Measurements from ENCODE around the gene CSTPP1. TPM values are rescaled to one million over a fixed set of nuclear protein-coding genes. Genes with fewer than 3 reads are reported as not detected.
"Not testable (repeated sequence)": the region's sequence is repeated elsewhere in the genome, so short reads cannot be mapped to it uniquely, and the experiment has no call there.

The CSTPP1 gene
- polyA plus RNA-seq, 4 donors, result 15.1 to 32.9 (median 20.5) TPM

DNA sequence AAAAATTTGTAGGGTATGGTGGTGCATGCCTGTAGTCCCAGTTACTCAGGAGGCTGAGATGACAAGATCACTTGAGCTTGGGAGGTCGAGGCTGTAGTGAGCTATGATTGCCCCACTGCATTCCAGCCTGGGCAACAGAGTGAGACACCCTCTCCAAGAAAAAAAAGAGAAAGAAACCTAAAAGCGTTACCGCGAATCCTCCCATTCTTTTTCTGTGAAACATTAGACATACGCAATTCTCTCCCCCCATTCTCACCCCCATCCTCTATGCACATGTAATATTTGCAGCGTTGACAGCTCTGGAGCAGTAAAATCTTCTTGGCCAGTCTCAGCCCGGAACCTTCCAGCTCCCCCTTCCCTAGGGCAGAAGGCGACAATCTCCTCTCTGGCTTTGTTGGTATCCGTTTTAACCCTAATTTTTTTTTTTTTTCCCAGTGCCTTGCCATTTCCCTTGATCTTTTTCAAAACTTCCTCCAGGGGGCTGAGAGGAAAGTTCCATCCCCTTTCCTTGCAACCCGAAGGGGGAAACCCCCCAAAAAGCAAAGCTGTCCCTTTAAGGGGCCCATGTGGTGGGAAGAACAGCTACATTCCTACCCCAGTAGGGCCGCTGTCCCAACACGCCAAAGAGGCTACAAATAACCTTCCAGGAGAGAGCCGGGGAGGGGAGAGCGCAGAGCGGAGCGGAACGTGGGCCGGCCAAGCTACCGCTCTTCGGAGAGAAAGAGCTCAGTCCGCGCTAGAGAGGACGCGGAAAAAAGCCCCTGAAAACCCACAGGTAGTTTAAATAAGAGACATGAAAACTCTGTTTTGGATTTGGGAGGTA, 20.1 kb upstream of the CSTPP1 start:
- H3K36me3 ChIP-seq (ENCODE audit: control insufficient read depth in 3 of 3, insufficient read depth in 2 of 3, low read depth in 1 of 3, low read length in 3 of 3), result no peaks in the 10 kb centered on the region
- H3K4me1 ChIP-seq (ENCODE audit: control insufficient read depth in 3 of 3, insufficient read depth in 2 of 3, low read depth in 1 of 3, low read length in 2 of 3), result peaks cover 0 to 24% (median 3%) of the 10 kb centered on the region in 3 donors
- FAIRE-seq (no peak), DNase-seq (peak; percentile 42 to 58)
- peak overlapping the region in 2 of 3 donors; percentile 34 to 60 for H3K27ac ChIP-seq (ENCODE audit: low read depth in 1 of 3, low read length in 2 of 3)
- WGBS, 3 donors, result 6 to 8% (median 7%) methylated on average over 24 of the region's 24 CpGs
- H3K9me3 ChIP-seq (ENCODE audit: control insufficient read depth in 2 of 2, insufficient read depth in 1 of 2, low read depth in 1 of 2, low read length in 1 of 2), result no peaks in the 10 kb centered on the region
- peaks cover 0 to 25% (median 5%) of the 10 kb centered on the region in 3 donors for H3K27me3 ChIP-seq (ENCODE audit: control insufficient read depth in 3 of 3, insufficient read depth in 3 of 3, low read length in 3 of 3)
- peak overlapping the region in 2 of 3 donors; percentile 44 to 69 for H3K4me3 ChIP-seq (ENCODE audit: low read depth in 1 of 3, low read length in 3 of 3)

DNA sequence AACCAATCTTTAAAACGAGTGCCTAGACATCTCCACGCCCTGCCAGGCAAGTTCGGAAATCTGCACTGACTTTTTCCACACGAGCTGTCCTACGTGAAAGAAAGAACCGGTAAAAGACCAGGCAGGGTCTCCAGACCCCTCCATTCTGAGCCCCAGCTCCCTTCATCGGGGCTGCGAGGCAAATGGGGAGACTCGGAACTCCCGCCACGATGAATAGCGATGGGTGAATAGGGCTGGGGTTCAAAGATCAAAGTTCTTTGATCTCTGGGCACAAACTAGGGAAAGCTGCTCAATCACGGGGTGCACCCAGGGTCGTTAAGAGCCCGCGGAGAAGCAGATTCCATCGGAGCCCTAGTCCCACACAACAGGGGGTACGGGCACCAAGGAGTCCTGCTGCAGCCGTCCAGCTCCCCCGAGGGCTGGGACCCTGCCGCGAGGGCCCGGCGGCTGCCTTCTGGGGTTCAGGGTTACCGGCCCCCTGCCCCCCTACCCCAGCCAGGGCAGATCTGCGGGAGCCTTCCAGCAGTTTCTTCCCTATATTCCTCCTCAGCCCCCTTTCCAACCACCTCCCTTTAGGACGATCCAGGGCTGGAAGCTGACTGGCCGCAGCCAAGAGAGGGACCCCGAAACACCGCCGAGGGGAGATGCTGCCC, 19.3 kb upstream of the CSTPP1 start:
- Histone ChIP-seq H3K4me3 (ENCODE audit: low read depth in 1 of 3, low read length in 3 of 3) (peak overlapping the region; percentile 39 to 69 (median 44)), H3K4me1 (ENCODE audit: control insufficient read depth in 3 of 3, insufficient read depth in 2 of 3, low read depth in 1 of 3, low read length in 2 of 3) (peaks cover 0 to 24% (median 3%) of the 10 kb centered on the region in 3 donors), H3K9me3 (ENCODE audit: control insufficient read depth in 2 of 2, insufficient read depth in 1 of 2, low read depth in 1 of 2, low read length in 1 of 2) (no peaks in the 10 kb centered on the region), H3K27me3 (ENCODE audit: control insufficient read depth in 3 of 3, insufficient read depth in 3 of 3, low read length in 3 of 3) (peaks cover 0 to 25% (median 5%) of the 10 kb centered on the region in 3 donors), H3K36me3 (ENCODE audit: control insufficient read depth in 3 of 3, insufficient read depth in 2 of 3, low read depth in 1 of 3, low read length in 3 of 3) (no peaks in the 10 kb centered on the region), H3K27ac (ENCODE audit: low read depth in 1 of 3, low read length in 2 of 3) (peak overlapping the region; percentile 2 to 60 (median 34))
- FAIRE-seq (no peak), DNase-seq (peak; percentile 70 to 81)
- 0 to 1% (median 0%) methylated on average over 31 of the region's 31 CpGs for WGBS, 3 donors

GRCh38 chr11:46917762-46918082, 18.8 kb upstream of the CSTPP1 start:
- no peaks in the 10 kb centered on the region for H3K9me3 ChIP-seq (ENCODE audit: control insufficient read depth in 2 of 2, insufficient read depth in 1 of 2, low read depth in 1 of 2, low read length in 1 of 2)
- peaks cover 0 to 24% (median 3%) of the 10 kb centered on the region in 3 donors for H3K4me1 ChIP-seq (ENCODE audit: control insufficient read depth in 3 of 3, insufficient read depth in 2 of 3, low read depth in 1 of 3, low read length in 2 of 3)
- peaks cover 0 to 25% (median 5%) of the 10 kb centered on the region in 3 donors for H3K27me3 ChIP-seq (ENCODE audit: control insufficient read depth in 3 of 3, insufficient read depth in 3 of 3, low read length in 3 of 3)
- H3K4me3 ChIP-seq (ENCODE audit: low read depth in 1 of 3, low read length in 3 of 3), result peak overlapping the region; percentile 39 to 69 (median 44)
- 1% methylated on average over 22 of the region's 22 CpGs for WGBS, 3 donors
- H3K27ac ChIP-seq (ENCODE audit: low read depth in 1 of 3, low read length in 2 of 3), result peak overlapping the region in 1 of 3 donors; percentile 2
- DNase-seq, result no peak
- FAIRE-seq, result no peak
- no peaks in the 10 kb centered on the region for H3K36me3 ChIP-seq (ENCODE audit: control insufficient read depth in 3 of 3, insufficient read depth in 2 of 3, low read depth in 1 of 3, low read length in 3 of 3)

DNA sequence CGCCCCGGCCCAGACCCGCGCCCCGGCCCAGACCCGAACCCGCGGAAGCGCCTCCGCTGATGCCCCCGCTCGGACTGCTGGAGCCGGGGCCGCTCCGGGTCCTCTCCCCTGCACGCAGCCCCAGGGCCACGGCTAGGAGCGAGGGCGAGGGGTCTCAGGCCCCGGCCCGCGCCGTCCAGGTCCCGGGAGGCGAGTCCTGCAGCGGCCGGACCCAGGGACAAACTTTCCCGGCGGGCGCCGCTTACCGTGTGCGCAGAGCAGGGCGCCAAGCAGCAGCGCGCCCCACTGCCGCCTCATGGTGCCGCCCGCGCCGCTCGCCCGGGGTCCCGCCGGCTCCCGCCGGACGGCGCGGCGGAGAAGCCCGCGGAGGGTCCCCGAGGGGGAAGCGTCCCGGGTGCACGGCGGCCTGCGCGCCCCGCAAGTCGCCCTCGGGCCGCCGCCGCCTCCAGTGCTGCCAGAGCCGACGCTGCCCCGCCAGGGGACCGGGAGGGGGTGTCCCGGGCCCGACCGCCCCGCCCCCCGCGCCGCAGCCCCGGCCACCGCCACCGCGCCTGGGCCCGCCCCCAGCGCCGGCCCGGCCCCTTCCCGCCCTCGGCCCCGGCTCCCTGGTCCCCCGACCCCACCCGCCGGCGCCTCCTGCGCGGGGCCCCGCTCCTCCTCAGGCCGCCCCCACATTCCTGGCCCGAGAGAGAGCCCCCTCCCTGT, 18.3 kb upstream of the CSTPP1 start, which contains the start of gene LRP4:
Gene LRP4, minus strand, starts transcription at position 468 of the 705 bp plus-strand sequence. Its CDS starts 171 bp downstream, at position 297.
- Histone ChIP-seq H3K9me3 (ENCODE audit: control insufficient read depth in 2 of 2, insufficient read depth in 1 of 2, low read depth in 1 of 2, low read length in 1 of 2) (no peaks in the 10 kb centered on the region), H3K4me1 (ENCODE audit: control insufficient read depth in 3 of 3, insufficient read depth in 2 of 3, low read depth in 1 of 3, low read length in 2 of 3) (peaks cover 0 to 24% (median 3%) of the 10 kb centered on the region in 3 donors), H3K4me3 (ENCODE audit: low read depth in 1 of 3, low read length in 3 of 3) (peak within 1 kb of the TSS; percentile 39 to 69 (median 44)), H3K27me3 (ENCODE audit: control insufficient read depth in 3 of 3, insufficient read depth in 3 of 3, low read length in 3 of 3) (peaks cover 0 to 25% (median 5%) of the 10 kb centered on the region in 3 donors), H3K27ac (ENCODE audit: low read depth in 1 of 3, low read length in 2 of 3) (peak within 1 kb of the TSS; percentile 2 to 18 (median 7)), H3K36me3 (ENCODE audit: control insufficient read depth in 3 of 3, insufficient read depth in 2 of 3, low read depth in 1 of 3, low read length in 3 of 3) (no peaks in the 10 kb centered on the region)
- FAIRE-seq, result no peak
- peak; percentile 46 to 68 for DNase-seq
- 0 to 2% (median 1%) methylated on average over 58 to 97 of the region's 97 CpGs for WGBS, 3 donors

DNA sequence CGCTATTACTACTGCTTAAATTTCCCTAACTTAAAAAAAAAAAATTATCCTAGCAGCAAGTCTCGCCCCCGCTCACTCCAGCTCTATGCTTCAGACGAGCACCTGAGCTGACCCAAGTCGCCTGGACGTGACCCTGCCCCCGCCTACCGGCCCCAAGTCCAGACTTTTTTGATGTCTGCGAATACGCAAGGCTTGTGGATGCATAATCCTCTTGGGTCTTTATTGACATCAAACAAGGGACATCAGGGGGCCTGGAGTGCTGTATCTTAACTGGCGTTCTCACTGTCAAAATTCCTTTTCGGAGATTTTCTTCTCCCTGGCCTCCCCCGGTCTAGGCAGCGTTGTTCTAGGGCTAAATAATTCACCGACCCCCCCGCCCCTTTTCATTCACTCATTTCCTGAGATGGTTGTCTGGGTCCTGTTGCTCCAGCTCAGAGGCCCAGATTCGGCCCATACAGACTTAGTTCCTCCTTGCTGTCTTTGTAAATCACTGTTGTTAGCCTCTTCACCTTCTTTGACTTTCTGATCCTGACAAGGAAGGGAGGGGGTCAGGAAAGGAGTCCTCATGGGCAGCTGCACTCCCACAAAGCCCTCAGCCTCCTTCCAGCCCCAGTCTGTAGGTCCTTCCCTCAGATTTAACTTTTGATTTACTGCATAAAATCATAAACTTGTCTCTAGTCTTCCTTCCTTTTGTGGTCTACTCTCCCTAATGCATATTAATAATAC, 17.6 kb upstream of the CSTPP1 start:
- H3K4me1 ChIP-seq (ENCODE audit: control insufficient read depth in 3 of 3, insufficient read depth in 2 of 3, low read depth in 1 of 3, low read length in 2 of 3), result peaks cover 0 to 24% (median 3%) of the 10 kb centered on the region in 3 donors
- DNase-seq (no peak), FAIRE-seq (no peak)
- no peaks in the 10 kb centered on the region for H3K9me3 ChIP-seq (ENCODE audit: control insufficient read depth in 2 of 2, insufficient read depth in 1 of 2, low read depth in 1 of 2, low read length in 1 of 2)
- peaks cover 0 to 25% (median 5%) of the 10 kb centered on the region in 3 donors for H3K27me3 ChIP-seq (ENCODE audit: control insufficient read depth in 3 of 3, insufficient read depth in 3 of 3, low read length in 3 of 3)
- WGBS, 3 donors, result 17 to 25% (median 22%) methylated on average over 17 of the region's 17 CpGs
- H3K36me3 ChIP-seq (ENCODE audit: control insufficient read depth in 3 of 3, insufficient read depth in 2 of 3, low read depth in 1 of 3, low read length in 3 of 3), result no peaks in the 10 kb centered on the region
- H3K27ac ChIP-seq (ENCODE audit: low read depth in 1 of 3, low read length in 2 of 3), result peak overlapping the region in 1 of 3 donors; percentile 7
- H3K4me3 ChIP-seq (ENCODE audit: low read depth in 1 of 3, low read length in 3 of 3), result peak overlapping the region; percentile 14 to 69 (median 30)

DNA sequence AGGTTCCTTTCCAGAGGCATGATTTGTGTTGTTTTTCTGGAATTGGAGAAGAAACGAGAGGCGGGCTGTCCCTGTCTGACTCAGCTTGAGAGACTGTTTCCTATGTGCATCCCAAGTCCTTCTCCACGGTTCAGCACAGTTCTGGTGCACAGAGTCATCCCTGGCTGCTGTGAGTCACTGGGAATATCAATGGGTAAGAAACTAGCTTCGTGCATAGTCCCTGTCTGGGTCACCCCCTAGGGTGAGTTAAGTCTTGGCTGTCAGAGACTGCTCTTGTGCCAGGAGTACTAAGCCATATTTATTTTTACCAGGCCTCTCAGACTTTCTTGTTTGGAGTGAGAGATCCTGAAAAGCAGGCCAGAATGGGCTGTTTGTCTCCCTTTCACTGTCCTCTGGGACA, 15.8 kb upstream of the CSTPP1 start:
- WGBS, 3 donors, result 61 to 74% (median 73%) methylated on average over 4 of the region's 4 CpGs
- H3K4me1 ChIP-seq (ENCODE audit: control insufficient read depth in 3 of 3, insufficient read depth in 2 of 3, low read depth in 1 of 3, low read length in 2 of 3), result peaks cover 0 to 24% (median 0%) of the 10 kb centered on the region in 3 donors
- DNase-seq (no peak), FAIRE-seq (no peak)
- no peak overlapping the region for H3K27ac ChIP-seq (ENCODE audit: low read depth in 1 of 3, low read length in 2 of 3)
- H3K4me3 ChIP-seq (ENCODE audit: low read depth in 1 of 3, low read length in 3 of 3), result no peak overlapping the region
- no peaks in the 10 kb centered on the region for H3K36me3 ChIP-seq (ENCODE audit: control insufficient read depth in 3 of 3, insufficient read depth in 2 of 3, low read depth in 1 of 3, low read length in 3 of 3)
- H3K27me3 ChIP-seq (ENCODE audit: control insufficient read depth in 3 of 3, insufficient read depth in 3 of 3, low read length in 3 of 3), result peaks cover 0 to 24% (median 0%) of the 10 kb centered on the region in 3 donors
- H3K9me3 ChIP-seq (ENCODE audit: control insufficient read depth in 2 of 2, insufficient read depth in 1 of 2, low read depth in 1 of 2, low read length in 1 of 2), result no peaks in the 10 kb centered on the region

- H3K27ac ChIP-seq (ENCODE audit: low read depth in 1 of 3, low read length in 2 of 3); H3K4me3 ChIP-seq (ENCODE audit: low read depth in 1 of 3, low read length in 3 of 3); FAIRE-seq; H3K36me3 ChIP-seq (ENCODE audit: control insufficient read depth in 3 of 3, insufficient read depth in 2 of 3, low read depth in 1 of 3, low read length in 3 of 3); H3K27me3 ChIP-seq (ENCODE audit: control insufficient read depth in 3 of 3, insufficient read depth in 3 of 3, low read length in 3 of 3); DNase-seq: not testable (repeated sequence)
- Histone ChIP-seq H3K4me1 (ENCODE audit: control insufficient read depth in 3 of 3, insufficient read depth in 2 of 3, low read depth in 1 of 3, low read length in 2 of 3) (peaks cover 0 to 15% (median 0%) of the 10 kb centered on the region in 3 donors), H3K9me3 (ENCODE audit: control insufficient read depth in 2 of 2, insufficient read depth in 1 of 2, low read depth in 1 of 2, low read length in 1 of 2) (peaks cover 0 to 19% of the 10 kb centered on the region in 2 donors)
- 84 to 85% (median 84%) methylated on average over 4 of the region's 4 CpGs for WGBS, 3 donors
Measured at GRCh38 chr11:46927928-46928327, 8.6 kb upstream of the CSTPP1 start.

Data from small intestine (tissue), 7 donors.